Measurements from ENCODE around the gene TNRC6C.
"Not testable (repeated sequence)": the region's sequence is repeated elsewhere in the genome, so short reads cannot be mapped to it uniquely, and the experiment has no call there.

Gene TNRC6C

DNA sequence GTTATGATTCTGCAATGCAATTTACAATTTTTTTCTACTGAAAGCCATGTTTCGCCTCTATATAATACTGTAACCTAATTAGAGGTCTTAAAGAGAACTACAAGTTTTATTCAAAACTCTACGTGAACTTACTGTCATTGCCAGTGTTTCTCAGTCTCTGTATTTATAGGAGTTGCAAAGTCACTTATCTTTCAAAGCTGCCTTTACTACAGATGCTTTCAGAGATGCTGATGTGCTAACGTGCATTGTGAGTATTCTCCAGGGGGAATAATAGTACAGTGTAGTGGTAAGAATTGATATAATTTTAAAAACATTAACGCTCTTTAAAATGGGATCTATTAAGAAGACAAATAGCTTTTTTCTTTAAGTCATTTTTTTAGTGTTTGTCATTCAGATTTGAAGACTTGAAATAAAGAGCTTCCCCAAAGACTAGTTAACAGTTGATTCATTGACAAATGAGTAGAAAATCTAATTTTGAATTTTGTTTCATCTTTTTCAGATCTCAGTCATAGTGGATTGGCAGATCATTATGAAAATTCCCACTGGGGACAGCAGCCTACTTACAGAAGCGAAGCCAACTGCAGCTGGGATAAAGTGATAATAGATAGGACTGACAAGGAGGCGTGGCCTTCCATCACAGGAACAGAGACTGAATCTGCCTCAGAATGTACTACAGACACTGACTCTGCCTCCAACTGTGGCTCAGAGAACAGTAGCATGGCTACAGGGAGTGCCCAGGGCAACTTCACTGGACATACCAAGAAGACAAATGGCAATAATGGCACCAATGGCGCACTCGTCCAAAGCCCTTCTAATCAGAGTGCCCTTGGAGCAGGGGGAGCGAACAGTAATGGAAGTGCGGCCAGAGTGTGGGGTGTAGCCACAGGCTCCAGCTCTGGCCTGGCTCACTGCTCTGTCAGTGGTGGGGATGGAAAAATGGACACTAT, 90.1 kb downstream of the TNRC6C start:
- DNase-seq = no peak

DNA sequence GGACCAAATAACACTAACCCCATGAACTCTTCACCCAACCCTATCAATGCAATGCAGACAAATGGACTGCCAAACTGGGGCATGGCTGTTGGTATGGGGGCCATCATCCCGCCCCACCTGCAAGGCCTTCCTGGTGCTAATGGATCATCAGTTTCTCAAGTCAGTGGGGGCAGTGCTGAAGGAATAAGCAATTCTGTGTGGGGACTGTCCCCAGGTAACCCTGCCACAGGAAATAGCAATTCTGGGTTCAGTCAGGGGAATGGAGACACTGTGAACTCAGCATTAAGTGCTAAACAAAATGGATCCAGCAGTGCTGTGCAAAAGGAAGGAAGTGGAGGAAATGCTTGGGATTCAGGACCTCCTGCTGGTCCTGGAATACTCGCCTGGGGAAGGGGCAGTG, 91.1 kb downstream of the TNRC6C start:
- DNase-seq = no peak

DNA sequence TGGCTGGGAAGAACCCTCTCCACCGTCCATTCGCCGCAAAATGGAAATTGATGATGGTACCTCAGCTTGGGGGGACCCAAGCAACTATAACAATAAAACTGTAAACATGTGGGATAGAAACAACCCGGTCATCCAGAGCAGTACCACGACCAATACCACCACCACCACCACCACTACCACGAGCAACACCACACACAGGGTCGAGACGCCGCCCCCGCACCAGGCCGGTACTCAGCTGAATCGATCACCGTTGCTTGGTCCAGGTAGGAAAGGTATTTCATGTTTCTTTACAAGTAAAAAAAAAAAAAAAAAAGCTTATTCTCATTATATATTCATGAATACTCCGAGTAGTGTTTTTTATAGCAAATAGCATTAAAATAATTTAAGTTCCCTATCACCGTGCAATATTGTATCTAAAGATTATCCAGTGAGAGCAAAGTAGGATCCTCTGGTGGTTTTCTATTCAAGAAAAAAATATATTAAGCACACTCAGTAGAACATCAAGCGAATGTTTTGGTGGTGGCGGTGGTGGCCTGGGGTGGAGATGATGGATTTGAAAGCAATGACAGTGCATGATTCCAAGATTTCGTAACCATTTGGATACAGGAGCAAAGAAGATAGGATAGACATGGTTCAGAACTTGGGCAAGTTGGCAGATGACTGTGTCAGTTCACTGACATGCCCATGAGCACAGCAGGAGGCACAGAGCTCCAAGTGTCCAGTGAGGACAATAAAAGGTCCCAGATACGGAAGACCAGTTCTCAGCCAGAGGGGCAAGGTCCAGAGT, 92.9 kb downstream of the TNRC6C start:
- DNase-seq = no peak

DNA sequence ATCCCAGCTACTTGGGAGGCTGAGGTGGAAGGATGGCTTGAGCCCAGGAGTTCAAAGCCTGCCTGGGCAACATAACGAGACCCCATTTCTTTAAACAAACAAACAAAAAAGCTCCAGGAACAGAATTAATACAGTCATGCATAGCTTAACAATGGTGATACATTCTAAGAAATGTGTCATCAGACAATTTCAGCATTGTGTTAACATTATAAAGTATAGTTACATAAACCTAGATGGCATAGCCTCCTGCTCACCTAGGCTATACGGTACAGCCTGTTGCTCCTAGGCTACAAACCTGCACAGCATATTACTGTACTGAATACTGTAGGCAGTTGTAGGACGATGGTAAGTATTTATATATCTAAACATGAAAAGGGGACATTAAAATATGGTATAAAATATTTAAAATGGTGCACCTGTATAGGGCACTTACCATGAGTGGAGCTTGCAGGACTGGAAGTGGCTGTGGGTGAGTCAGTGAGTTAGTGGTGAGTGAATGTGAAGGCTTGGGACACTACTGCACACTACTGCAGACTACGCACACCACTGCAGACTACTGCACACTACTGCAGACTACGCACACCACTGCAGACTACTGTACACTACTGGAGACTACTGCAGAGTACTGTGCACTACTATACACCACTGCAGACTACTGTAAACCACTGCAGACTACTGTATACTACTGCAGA, 95.4 kb downstream of the TNRC6C start:
- DNase-seq = no peak

DNA sequence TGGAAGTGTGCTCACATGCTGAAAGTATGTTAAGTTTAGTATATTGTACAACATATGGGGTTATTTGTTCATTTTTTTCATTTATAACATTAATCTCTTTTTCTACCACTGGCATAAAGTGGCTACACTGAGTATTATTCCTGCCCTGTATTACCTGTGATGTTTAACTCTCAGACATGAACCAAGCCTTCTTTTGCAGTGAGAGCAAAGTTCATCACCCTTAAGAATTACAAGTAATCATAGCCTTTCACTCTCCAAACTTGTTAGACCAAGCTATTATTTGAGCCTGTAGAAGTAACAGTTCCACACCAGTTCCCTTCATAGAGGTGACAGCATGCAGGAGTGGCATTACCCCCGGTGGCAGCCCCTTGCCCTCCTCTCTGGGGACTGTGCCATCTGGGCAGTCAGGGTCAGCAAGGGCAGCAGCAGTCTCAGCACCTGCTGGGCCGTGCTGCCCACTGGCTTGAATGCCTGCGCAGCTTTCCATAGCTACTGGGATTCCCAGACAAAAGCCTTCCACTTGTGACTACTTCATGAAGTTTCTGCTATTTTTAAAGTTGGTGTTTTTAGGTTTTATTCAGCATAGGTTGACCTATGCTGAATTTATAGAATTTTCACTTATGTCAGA, 98.7 kb downstream of the TNRC6C start:
- DNase-seq = no peak

DNA sequence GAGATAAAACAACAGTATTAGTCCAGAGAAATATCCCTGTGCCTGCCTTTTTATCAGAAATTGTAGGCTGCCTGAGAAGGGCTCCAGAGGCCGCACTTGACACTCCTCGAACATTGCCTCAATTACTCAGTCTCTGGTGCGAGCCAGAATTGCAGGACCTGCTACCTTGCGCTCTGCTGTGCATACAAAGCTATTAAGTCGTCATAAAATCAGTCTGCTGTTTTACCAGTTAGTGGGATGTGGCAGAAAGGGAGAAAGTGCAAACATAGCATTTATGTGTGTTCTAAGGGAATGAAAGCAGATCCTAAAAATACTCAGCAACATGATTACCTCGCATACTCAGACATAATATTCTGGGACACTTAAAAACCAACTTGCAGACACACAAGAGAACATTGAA, 99.5 kb downstream of the TNRC6C start:
- no peak for DNase-seq

DNA sequence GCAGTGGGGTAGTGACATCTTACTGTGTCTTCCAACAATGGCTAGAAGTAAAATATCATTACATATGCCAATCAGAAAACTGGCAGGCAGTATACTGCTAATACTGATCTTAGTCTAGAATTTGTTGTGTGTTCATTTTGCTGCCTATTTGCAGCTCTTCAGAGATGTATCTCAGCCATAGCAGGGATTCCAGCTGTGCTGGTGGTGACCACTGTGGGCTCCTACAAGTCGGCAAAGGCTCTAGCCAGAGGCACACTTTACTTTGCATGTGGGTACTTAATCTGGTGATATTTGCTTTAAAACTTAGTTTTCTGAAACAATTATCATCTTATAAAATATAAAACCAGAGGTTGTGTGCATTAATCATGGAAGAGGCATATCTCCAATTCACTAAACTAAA, 100.1 kb downstream of the TNRC6C start:
- DNase-seq = no peak

DNA sequence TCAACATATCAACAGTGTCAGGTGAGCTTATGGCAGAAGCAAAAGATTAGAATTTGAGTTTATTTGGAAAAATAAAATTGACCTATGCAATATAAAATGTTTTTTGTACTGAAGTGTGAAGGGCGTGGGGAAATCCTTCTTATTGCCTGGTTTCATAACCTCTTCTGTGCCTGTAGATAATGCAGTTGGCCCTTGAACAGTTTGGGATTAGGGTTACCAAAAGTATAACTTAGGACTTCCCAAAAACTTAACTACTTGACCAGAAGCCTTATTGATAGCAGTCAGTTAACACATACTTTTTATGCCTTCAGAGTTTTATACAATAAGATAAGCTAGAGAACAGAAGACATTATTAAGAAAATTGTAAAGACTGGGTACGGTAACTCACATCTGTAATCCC, 104.1 kb downstream of the TNRC6C start:
- no peak for DNase-seq

DNA sequence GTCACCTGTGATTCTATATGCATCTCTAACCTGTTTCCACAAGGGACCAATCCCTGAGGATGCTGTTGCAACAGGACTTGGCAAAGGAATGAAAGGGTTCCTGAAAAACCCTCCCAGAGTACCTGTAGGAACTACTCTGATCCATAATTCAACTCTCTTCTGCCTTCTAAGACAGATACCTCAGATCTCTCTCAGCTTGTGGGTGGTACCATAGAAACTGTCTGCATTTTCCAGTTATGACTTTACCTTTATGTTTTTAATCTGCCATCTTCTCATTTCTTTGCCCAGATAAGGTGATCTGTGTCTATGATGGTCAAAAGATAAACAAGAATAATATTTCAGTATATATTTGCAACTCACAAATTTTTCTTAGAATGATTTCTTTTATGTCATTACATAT, 105.0 kb downstream of the TNRC6C start:
- no peak for DNase-seq

DNA sequence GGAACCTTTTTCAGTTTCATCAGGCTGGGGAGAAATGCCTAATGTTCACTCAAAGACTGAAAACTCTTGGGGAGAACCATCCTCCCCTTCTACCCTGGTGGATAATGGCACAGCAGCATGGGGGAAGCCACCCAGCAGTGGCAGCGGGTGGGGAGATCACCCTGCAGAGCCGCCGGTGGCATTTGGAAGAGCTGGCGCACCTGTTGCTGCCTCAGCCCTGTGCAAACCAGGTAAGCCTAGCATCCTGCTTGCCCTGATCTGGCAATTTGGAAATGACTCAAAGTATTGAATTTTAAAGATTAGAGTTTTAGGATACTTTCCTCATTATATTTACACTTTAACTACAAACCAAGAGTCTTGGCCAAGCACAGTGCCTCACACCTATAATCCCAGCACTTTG, 106.2 kb downstream of the TNRC6C start:
- no peak for DNase-seq

DNA sequence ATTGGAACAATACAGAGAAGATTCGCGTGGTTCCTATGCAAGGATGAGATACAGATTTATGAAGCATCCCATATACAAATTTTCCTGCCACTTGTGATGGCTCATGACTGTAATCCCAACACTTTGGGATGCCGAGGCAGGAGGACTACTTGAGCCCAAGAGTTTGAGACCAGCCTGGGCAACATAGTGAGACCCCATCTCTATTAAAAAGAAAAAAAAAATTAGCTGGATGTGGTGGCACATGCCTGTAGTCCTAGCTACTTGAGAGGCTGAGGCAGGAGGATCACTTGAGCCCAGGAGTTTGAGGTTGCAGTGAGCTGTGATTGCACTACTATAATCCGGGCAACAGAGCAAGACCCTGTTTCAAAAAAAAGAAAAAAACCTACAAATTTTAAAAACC, 108.5 kb downstream of the TNRC6C start:
- DNase-seq = not testable (repeated sequence)

DNA sequence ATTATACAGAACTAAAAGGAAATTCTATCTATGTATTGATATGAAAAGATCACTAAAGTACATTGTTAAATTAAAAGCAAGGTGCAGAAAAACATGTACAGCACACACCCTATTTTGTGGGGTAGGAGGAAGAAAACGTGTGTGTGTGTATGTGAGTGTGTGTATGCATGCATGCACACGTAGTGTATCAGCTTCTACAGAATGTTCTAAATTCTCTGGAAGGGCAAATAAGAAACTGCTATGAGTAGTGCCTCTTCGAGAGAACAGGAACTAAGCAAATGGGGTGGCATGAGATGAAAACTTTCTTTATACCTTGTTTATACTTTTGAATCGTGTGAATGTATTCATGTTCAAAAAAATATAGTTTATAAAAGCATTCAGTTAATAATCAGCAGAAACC, 111.2 kb downstream of the TNRC6C start:
- no peak for DNase-seq

DNA sequence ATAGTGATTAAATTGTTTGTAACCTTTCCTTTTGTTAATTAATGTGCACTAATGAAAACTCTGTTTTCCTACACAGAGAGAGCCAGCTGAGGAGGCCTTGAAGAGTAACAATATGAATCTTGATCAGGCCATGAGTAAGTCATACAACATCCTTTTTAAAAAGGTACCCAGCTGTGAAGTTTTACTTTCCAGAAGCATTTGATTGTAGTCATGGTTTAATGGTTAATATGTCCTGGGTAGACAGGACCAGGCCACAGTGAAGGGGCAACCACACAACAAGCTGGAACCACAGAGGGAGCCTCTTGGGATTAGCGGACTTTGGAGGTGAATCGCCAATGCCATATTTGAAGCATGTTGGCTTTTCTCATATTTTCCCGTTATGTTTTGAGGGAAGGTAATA, 114.5 kb downstream of the TNRC6C start:
- no peak for DNase-seq

DNA sequence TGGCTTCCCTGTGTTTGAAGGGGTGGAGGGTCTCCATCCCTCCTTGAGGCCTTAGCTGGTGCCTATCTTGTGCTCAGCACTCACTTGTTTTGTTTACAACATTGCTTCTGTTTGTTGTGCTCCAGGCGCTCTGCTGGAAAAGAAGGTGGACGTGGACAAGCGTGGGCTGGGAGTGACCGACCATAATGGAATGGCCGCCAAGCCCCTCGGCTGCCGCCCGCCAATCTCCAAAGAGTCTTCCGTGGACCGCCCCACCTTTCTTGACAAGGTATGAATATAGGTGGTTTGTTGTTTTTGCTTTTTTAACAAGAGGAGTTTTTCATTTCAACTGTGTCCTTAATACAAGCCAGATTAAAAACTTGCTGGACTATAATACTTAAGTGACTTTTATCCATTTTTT, 116.5 kb downstream of the TNRC6C start:
- no peak for DNase-seq

DNA sequence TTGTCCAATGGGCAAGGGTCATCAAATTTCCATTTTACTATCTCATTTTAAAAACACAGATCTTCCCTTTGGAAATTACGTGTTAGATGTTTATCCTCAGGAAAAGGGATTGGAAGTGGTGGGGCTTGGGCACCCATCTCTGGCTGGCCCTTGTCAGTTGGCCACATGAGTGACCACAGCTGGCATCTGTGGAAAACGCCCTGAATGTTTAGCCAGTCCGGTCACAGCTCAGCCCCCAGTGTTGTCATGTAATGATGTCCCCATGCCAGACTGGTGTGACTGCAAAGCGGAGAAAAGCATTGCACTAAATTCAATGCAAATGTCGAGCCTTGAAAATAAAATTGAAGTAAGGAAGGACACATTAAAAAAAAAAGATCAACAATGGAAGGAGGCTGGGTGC, 117.0 kb downstream of the TNRC6C start:
- no peak for DNase-seq

DNA sequence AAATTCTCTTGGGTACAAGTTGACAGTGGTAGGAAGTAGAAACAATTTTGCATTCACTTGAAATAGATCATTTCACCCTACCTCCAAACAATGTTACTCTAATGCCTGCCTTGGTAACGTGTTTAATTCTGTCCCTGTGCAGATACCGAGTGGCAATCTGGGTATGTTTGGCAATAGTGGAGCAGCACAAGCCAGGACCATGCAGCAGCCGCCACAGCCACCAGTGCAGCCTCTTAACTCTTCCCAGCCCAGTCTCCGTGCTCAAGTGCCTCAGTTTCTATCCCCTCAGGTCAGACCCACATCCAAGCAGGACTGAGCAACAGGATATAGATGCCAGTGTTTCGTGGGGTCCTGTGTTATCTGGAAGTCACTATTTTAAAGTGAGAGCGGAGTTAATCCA, 120.8 kb downstream of the TNRC6C start:
- DNase-seq = no peak

DNA sequence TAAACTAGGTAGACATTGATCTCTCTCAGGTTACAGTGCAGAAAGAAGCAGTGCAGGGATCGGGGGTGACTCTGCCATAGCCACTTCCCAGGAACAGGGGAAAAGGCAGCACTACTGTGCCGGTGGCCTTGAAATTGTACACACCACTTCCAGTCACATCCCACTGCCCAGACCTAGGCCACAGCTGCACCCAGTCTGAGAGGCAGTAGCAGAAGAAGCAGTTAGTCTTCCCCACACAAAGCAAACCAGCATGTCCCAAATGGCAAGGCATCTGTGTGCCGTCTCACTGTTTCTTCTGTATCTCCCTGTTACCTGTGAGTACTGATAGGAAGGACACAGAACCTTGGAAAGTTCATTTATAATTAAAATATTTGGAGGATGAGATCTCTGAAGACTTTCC, 123.0 kb downstream of the TNRC6C start:
- no peak for DNase-seq

DNA sequence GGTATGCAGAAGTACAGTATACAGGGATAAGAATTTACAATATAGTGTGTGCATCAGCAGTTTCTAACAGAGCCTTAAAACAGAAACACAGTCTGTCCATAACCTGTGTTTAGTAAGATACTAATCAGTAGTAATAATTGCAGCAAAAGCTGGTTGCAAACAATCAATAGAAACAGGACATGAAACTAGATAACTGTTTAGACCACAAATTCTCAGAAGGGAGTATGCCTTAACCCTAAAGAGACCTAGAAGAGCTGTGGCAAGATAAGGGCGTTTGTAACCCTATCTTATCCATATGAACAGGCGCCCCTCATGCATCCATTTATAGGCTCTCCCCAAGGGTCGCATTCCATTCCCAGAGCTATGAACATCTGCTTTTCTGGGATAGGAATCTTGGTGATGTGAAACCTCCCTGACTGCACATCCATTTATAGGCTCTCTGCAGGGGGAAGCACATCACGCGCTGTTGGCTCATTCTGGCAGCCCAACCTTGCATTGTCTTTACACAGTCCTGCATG, 123.9 kb downstream of the TNRC6C start:
- DNase-seq = peak; percentile 39

DNA sequence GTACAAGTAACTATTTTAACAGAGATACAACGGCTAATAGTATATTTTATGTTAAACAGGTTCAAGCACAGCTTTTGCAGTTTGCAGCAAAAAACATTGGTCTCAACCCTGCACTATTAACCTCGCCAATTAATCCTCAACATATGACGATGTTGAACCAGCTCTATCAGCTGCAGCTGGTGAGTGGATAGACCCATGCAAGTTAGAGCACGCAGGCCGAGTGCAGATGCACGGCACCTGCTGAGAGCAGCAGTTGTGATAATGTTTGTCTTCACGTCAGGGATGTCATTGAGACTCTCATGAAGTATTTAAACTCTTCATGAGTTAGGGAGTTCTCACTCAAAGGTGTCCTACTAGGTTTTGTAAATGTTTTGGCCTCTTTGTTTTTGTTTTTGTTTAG, 124.5 kb downstream of the TNRC6C start:
- DNase-seq = peak; percentile 93

DNA sequence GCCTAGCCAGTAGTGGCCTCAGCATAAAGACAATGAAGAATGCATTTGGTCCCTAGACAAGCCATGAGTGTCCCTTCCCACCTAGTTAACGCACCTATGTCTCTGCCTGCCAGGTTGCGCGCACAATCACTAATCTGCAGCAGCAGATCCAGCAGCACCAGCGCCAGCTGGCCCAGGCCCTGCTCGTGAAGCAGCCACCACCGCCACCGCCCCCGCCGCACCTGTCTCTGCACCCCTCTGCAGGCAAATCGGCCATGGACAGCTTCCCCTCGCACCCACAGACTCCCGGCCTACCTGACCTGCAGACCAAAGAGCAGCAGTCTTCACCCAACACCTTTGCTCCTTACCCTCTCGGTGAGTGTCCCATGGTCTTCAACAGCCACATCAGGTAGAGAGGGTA, 128.2 kb downstream of the TNRC6C start:
- no peak for DNase-seq

DNA sequence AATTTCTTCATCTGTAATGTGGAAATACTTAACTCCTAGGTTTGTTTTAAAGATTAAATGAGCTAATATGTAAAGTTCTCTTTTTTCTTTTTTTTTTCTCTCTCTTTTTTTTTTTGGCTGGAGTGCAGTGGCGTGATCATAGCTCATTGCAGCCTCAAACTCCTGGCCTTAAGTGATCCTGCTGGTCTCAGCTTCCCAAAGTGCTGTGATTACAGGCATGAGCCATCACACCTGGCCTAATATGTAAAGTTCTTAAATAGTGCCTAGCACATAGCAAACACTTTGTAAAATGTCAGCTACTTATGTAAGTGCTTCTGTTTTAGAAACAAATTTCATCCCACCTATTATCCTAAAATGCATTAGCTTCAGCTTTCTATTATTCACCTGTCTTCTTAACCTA, 130.0 kb downstream of the TNRC6C start:
- no peak for DNase-seq

DNA sequence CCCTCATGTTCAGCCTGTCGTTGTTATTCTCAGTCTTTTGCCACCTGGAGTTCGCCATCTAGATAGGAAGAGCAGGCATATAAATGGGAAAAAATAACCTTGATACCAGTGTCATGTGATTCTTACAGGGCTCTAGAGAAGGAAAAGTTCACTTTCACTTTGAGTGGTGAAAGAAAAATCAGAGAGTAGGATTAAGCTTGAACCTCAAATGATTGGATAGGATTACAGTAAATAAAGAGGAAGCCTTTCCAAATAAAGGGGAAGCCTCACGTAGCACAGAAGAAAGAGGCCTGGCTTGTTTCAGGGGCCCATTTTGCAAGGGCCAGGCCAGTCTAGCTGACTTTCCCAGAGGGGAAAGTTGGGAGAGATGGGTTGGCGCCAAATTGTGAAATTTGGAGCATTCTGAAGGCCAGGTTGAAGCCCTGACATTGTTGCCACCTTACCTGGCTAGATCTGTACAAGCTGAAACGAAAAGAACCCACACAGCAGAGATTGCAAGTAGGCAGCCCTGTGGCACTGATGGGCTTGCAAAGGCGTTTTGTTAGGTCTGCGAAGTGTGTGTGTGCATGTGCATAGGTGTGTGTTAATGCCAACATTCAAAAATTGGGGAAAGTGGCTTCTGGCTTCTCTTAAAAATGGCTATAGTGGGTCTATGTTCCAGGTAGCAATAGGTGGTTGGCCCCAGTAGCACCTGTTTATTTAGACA, 131.2 kb downstream of the TNRC6C start:
- DNase-seq = no peak
